Measurements from ENCODE around the gene C11orf65. TPM values are rescaled to one million over a fixed set of nuclear protein-coding genes. Genes with fewer than 3 reads are reported as not detected.

The C11orf65 gene
- total RNA-seq, 1 experiment from 2014 or later, result 1.3 TPM

- no peak for TF ChIP-seq EZH2phosphoT487 (IDR thresholded peaks at IDR 0.05; ENCODE audit: borderline replicate concordance)
- TF ChIP-seq SP1 (IDR thresholded peaks at IDR 0.05; ENCODE audit: low read depth), result no peak
- TF ChIP-seq EZH2 (IDR thresholded peaks at IDR 0.05), result no peak
- TF ChIP-seq SRF (IDR thresholded peaks at IDR 0.05; ENCODE audit: low read depth), result no peak
- no peak for TF ChIP-seq YY1 (IDR thresholded peaks at IDR 0.05; ENCODE audit: extremely low read depth, insufficient replicate concordance, low read depth, low read length)
Observed at GRCh38 chr11:108483163-108483562, 15.8 kb upstream of the C11orf65 start (continued).

GRCh38 chr11:108474664-108475463 is 7.5 kb upstream of the C11orf65 start:
- no peak overlapping the region for H3K27ac ChIP-seq (ENCODE audit: low read depth, low read length)
- H3K4me1 ChIP-seq (ENCODE audit: control insufficient read depth in 1 of 2, insufficient read depth in 2 of 2, low read length in 2 of 2), result no peaks in the 10 kb centered on the region
- H3K4me2 ChIP-seq (ENCODE audit: low read length), result no peak overlapping the region
- H3K4me3 ChIP-seq (replicated peaks in 1 of 2; ENCODE audit: low read depth in 1 of 2, low read length in 2 of 2), result no peak overlapping the region
- H2AFZ ChIP-seq (ENCODE audit: low read depth, low read length, poor library complexity, severe bottlenecking), result no peak overlapping the region
- H4K20me1 ChIP-seq (ENCODE audit: insufficient read depth), result no peaks in the 10 kb centered on the region
- H3K27me3 ChIP-seq (ENCODE audit: insufficient read depth, low read length), result no peaks in the 10 kb centered on the region
- RAD21 ChIA-PET (ENCODE audit: low non-redundant PET in 1 of 2, low total read pairs in 2 of 2, uncharacterized antibody in 2 of 2, unreplicated experiment in 2 of 2), result no interaction called here
- H3K9me3 ChIP-seq (ENCODE audit: control insufficient read depth in 1 of 2, insufficient read depth in 1 of 2, low read depth in 1 of 2, low read length in 2 of 2), result no peaks in the 10 kb centered on the region
- no peaks in the 10 kb centered on the region for H3K79me2 ChIP-seq (ENCODE audit: insufficient read depth, low read length)
- POLR2A ChIA-PET, result no interaction called here
- DNase-seq (ENCODE audit: low read depth, low spot score) (no peak), ATAC-seq (no peak)
- no peak overlapping the region for H3K9ac ChIP-seq (ENCODE audit: low read length)
- H3K36me3 ChIP-seq (ENCODE audit: control insufficient read depth in 1 of 2, insufficient read depth in 2 of 2, low read length in 2 of 2), result peaks cover 5 to 6% of the 10 kb centered on the region in 2 experiments; a peak in 3 of 4 replicates
- intact Hi-C loops (cut with micrococcal nuclease), result no loop called here
- CTCF ChIA-PET, result no interaction called here
- no TSS peak for BruUV-seq (replicated peaks)
- no peaks in the 10 kb centered on the region for H3K9me2 ChIP-seq (ENCODE audit: insufficient read depth)
- TF ChIP-seq, protein P1, sequence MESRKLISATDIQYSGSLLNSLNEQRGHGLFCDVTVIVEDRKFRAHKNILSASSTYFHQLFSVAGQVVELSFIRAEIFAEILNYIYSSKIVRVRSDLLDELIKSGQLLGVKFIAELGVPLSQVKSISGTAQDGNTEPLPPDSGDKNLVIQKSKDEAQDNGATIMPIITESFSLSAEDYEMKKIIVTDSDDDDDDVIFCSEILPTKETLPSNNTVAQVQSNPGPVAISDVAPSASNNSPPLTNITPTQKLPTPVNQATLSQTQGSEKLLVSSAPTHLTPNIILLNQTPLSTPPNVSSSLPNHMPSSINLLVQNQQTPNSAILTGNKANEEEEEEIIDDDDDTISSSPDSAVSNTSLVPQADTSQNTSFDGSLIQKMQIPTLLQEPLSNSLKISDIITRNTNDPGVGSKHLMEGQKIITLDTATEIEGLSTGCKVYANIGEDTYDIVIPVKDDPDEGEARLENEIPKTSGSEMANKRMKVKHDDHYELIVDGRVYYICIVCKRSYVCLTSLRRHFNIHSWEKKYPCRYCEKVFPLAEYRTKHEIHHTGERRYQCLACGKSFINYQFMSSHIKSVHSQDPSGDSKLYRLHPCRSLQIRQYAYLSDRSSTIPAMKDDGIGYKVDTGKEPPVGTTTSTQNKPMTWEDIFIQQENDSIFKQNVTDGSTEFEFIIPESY (IDR thresholded peaks at IDR 0.05; ENCODE audit: extremely low read depth, insufficient replicate concordance, low read length), result no peak
- TF ChIP-seq CBX3 (IDR thresholded peaks at IDR 0.05; ENCODE audit: low read depth) (no peak), EZH2 (IDR thresholded peaks at IDR 0.05) (no peak), EZH2phosphoT487 (IDR thresholded peaks at IDR 0.05; ENCODE audit: borderline replicate concordance) (no peak), REST (IDR thresholded peaks at IDR 0.05; ENCODE audit: low read depth) (no peak), EGR1 (IDR thresholded peaks at IDR 0.05; ENCODE audit: low read depth) (no peak), TCF7L2 (IDR thresholded peaks at IDR 0.05; ENCODE audit: borderline replicate concordance, extremely low read depth, insufficient read depth, insufficient read length) (no peak), SIN3A (IDR thresholded peaks at IDR 0.05; ENCODE audit: low read depth) (no peak), FOSL1 (IDR thresholded peaks at IDR 0.05; ENCODE audit: low read depth) (no peak), ZNF274 (IDR thresholded peaks at IDR 0.05; ENCODE audit: low read depth, low read length) (no peak), POLR2A (IDR thresholded peaks at IDR 0.05; ENCODE audit: borderline replicate concordance, extremely low read depth, insufficient read depth, insufficient read length) (no peak), CEBPB (IDR thresholded peaks at IDR 0.05; ENCODE audit: low read depth) (no peak), POLR2AphosphoS5 (IDR thresholded peaks at IDR 0.05; ENCODE audit: low read depth, low read length) (no peak), YY1 (IDR thresholded peaks at IDR 0.05; ENCODE audit: extremely low read depth, insufficient replicate concordance, low read depth, low read length) (no peak), JUND (IDR thresholded peaks at IDR 0.05) (no peak)

All from HCT116 (cell line).